Measurements from ENCODE around the gene MAGI2.
A peak's percentile ranks its signal among the peaks of the same experiment; 100 is the strongest.

The MAGI2 gene

GRCh38 chr7:79453558-79454360, at the start of gene MAGI2:
Gene MAGI2 (minus strand): TSS chr7:79453667. CDS start chr7:79453320, 347 bp downstream.
- DNase-seq (ENCODE audit: low read depth in 2 of 2), result no peak

GRCh38 chr7:79502151-79502550, 48.7 kb upstream of the MAGI2 start:
- DNase-seq (ENCODE audit: low read depth in 2 of 2), result no peak

- no peak for DNase-seq (ENCODE audit: low read depth in 2 of 2)
Measured at GRCh38 chr7:79500759-79501158, 47.3 kb upstream of the MAGI2 start.

- no peak for DNase-seq (ENCODE audit: low read depth in 2 of 2)
Measured at GRCh38 chr7:79497728-79498127, 44.3 kb upstream of the MAGI2 start.

- DNase-seq (ENCODE audit: low read depth in 2 of 2), result no peak
Measured at GRCh38 chr7:79495544-79496272, 42.2 kb upstream of the MAGI2 start.

- DNase-seq (ENCODE audit: low read depth in 2 of 2), result no peak
Measured at GRCh38 chr7:79494046-79494445, 40.6 kb upstream of the MAGI2 start.

GRCh38 chr7:79489371-79489770, 35.9 kb upstream of the MAGI2 start:
- no peak for DNase-seq (ENCODE audit: low read depth in 2 of 2)

- DNase-seq (ENCODE audit: low read depth in 2 of 2), result no peak
Measured at GRCh38 chr7:79478386-79478785, 24.9 kb upstream of the MAGI2 start.

- no peak for DNase-seq (ENCODE audit: low read depth in 2 of 2)
Measured at GRCh38 chr7:79475455-79475854, 22.0 kb upstream of the MAGI2 start.

- DNase-seq (ENCODE audit: low read depth in 2 of 2), result no peak
Measured at GRCh38 chr7:79471699-79472098, 18.2 kb upstream of the MAGI2 start.

GRCh38 chr7:79471283-79471682, 17.8 kb upstream of the MAGI2 start:
- no peak for DNase-seq (ENCODE audit: low read depth in 2 of 2)

GRCh38 chr7:79465551-79465950, 12.1 kb upstream of the MAGI2 start:
- DNase-seq (ENCODE audit: low read depth in 2 of 2), result no peak

- DNase-seq (ENCODE audit: low read depth in 2 of 2), result no peak
Measured at GRCh38 chr7:79464051-79464450, 10.6 kb upstream of the MAGI2 start.

- no peak for DNase-seq (ENCODE audit: low read depth in 2 of 2)
Measured at GRCh38 chr7:79462390-79462789, 8.9 kb upstream of the MAGI2 start.

- DNase-seq (ENCODE audit: low read depth in 2 of 2), result no peak
Measured at GRCh38 chr7:79461660-79462059, 8.2 kb upstream of the MAGI2 start.

GRCh38 chr7:79459381-79459780, 5.9 kb upstream of the MAGI2 start:
- DNase-seq (ENCODE audit: low read depth in 2 of 2), result no peak

- DNase-seq (ENCODE audit: low read depth in 2 of 2), result no peak
Measured at GRCh38 chr7:79458796-79459195, 5.3 kb upstream of the MAGI2 start.

- no peak for DNase-seq (ENCODE audit: low read depth in 2 of 2)
Measured at GRCh38 chr7:79455173-79455790, 1.8 kb upstream of the MAGI2 start.

GRCh38 chr7:79454361-79454960, 994 bp upstream of the MAGI2 start:
- DNase-seq (ENCODE audit: low read depth in 2 of 2), result no peak

GRCh38 chr7:79453266-79453557, 255 bp downstream of the MAGI2 start:
- no peak for DNase-seq (ENCODE audit: low read depth in 2 of 2)

- DNase-seq (ENCODE audit: low read depth in 2 of 2), result no peak
Measured at GRCh38 chr7:79452495-79453265, 787 bp downstream of the MAGI2 start.

GRCh38 chr7:79452032-79452494, 1.4 kb downstream of the MAGI2 start:
- DNase-seq (ENCODE audit: low read depth in 2 of 2), result peak in 1 of 2 donors; percentile 12

All from activated CD8-positive, alpha-beta memory T cell treated with anti-CD3 and anti-CD28 coated beads for 4 hours (primary cell).